ENCODE results near the gene NEURL1.

The NEURL1 gene

DNA sequence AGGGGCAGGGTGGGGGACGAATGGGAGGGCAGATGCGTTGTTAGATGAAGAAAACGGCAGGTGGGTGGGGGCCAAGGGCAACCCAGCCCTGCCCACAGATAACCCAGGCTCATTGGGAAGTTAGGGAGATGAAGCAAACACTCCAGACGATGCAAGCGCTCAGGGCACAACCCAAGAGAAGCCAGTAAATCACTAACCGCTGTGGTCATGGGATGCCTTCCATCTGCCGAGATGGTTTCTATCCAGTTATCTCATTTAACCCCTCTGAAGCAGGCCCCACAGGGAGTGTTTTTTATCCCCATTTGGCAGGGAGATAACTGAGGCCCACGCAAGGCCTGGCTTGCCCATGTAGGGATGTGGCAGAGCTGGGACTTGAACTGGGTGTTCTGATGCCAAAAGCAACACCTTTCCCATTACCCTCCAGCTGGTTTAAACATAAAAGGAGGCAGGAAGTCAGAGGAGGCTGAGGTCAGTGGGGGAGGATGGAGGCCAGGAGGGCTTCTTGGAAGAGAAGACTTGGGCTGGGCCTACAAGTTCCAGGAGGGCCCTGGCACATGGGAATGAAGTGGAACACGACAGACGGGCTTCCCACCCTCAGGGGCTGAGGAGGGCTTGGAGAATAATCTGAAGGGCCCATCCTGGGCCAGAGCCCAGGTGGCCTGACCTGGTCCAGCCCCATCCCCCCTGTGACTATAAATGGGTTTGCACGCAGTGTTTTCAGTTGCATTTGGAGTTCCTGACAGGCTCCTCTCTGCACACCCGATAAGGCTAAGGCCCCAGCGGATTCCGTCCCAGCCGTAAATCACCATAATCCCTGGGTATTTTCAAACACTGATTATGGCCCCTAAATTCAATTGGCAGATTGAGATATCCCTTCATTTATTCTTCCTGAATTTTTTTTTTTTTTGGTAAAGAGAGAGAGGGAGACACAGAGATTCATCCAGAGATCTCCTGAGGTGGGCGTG is 80.9 kb downstream of the NEURL1 start:
- Histone ChIP-seq H3K27ac (ENCODE audit: low read depth, low read length) (no peak overlapping the region), H3K9ac (ENCODE audit: low read length) (no peak overlapping the region), H3K9me3 (ENCODE audit: low read length) (no peaks in the 10 kb centered on the region), H3K4me1 (ENCODE audit: insufficient read depth, low read length) (peaks cover 7% of the 10 kb centered on the region), H3K36me3 (ENCODE audit: insufficient read depth, low read length) (no peaks in the 10 kb centered on the region), H3K4me3 (ENCODE audit: low read depth in 1 of 2, low read length in 2 of 2) (no peak overlapping the region), H3K27me3 (ENCODE audit: control insufficient read depth in 1 of 2, insufficient read depth in 2 of 2, low read length in 2 of 2) (peaks cover 0 to 5% of the 10 kb centered on the region in 2 donors)

DNA sequence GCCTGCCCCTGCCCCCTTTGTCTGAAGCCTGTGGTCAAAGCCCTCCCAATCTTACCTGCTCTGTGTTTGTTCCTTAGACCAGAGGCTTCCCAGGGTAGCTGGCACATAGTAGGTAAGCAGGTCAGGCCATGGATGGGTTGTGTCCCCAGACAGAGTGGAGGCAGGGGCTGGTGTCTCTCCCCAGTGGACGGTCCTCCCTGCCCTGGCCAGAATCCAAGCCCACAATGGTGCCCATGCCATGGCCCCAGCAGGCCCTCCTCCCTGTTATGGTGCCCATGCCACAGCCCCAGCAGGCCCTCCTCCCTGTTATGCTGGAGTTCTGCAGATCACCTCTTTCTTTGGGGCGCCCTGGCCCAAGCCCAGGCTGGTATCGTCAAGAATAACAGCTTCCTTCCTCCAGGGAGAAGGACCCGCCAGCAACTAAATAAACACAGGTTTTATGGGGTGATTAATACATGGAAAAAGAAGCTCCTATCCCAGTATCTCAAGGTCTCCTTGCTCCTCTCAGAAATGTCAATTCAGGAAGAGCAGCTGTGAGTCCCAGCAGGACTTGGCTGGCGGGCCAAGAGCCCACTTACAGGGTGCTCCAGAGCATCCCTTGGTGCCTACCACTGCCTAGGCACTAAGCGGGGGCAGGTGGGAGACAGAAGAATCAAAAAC is 82.0 kb downstream of the NEURL1 start:
- Histone ChIP-seq H3K4me1 (ENCODE audit: insufficient read depth, low read length) (peaks cover 7% of the 10 kb centered on the region), H3K36me3 (ENCODE audit: insufficient read depth, low read length) (no peaks in the 10 kb centered on the region), H3K9me3 (ENCODE audit: low read length) (no peaks in the 10 kb centered on the region), H3K9ac (ENCODE audit: low read length) (no peak overlapping the region), H3K27me3 (ENCODE audit: control insufficient read depth in 1 of 2, insufficient read depth in 2 of 2, low read length in 2 of 2) (peaks cover 0 to 10% of the 10 kb centered on the region in 2 donors), H3K4me3 (ENCODE audit: low read depth in 1 of 2, low read length in 2 of 2) (no peak overlapping the region), H3K27ac (ENCODE audit: low read depth, low read length) (no peak overlapping the region)

DNA sequence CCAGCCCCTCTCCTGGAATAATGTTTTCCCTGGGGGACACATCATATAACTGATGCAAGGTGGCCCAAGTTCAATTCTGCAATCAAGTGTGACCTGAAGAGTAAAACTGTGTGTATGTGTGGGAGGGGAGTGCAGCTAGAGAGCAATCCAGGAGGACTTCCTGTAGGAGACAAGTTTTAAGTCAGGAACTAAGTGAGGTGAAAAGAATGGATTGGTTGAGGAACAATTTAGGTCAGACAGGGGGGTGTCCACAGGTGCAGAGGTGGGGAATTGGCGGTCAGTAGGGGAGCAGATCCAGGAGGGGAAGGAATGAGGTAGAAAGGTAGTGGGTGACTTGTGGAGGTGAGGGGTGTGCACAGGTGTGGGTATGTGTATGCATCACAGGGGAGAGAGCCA is 82.6 kb downstream of the NEURL1 start:
- peaks cover 0 to 14% of the 10 kb centered on the region in 2 donors for H3K27me3 ChIP-seq (ENCODE audit: control insufficient read depth in 1 of 2, insufficient read depth in 2 of 2, low read length in 2 of 2)
- peaks cover 7% of the 10 kb centered on the region for H3K4me1 ChIP-seq (ENCODE audit: insufficient read depth, low read length)
- H3K9me3 ChIP-seq (ENCODE audit: low read length): no peaks in the 10 kb centered on the region
- H3K9ac ChIP-seq (ENCODE audit: low read length): no peak overlapping the region
- H3K4me3 ChIP-seq (ENCODE audit: low read depth in 1 of 2, low read length in 2 of 2): no peak overlapping the region
- H3K36me3 ChIP-seq (ENCODE audit: insufficient read depth, low read length): no peaks in the 10 kb centered on the region
- H3K27ac ChIP-seq (ENCODE audit: low read depth, low read length): no peak overlapping the region

DNA sequence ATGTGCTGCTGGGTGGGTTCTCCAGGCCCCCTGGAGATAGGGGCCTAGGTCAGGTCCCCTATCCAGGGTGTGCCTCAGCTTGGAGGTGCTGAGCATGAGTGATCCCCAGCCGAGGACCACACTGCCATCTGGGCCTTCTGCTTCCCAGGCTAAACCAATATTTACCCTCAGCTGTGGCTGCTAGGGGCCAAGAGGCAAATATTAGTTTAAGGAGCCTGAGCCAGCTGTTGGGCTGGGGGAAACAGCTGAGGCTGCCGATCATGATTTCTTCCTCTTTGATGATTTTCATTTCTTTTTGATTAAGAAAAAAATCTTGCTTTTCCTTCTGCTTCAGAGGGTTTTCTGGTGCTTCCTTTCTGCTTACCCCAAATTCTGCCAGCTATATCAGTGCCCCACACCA is 83.4 kb downstream of the NEURL1 start:
- Histone ChIP-seq H3K27ac (ENCODE audit: low read depth, low read length) (no peak overlapping the region), H3K27me3 (ENCODE audit: control insufficient read depth in 1 of 2, insufficient read depth in 2 of 2, low read length in 2 of 2) (peaks cover 0 to 14% of the 10 kb centered on the region in 2 donors), H3K4me3 (ENCODE audit: low read depth in 1 of 2, low read length in 2 of 2) (no peak overlapping the region), H3K4me1 (ENCODE audit: insufficient read depth, low read length) (peaks cover 7% of the 10 kb centered on the region), H3K9ac (ENCODE audit: low read length) (no peak overlapping the region), H3K9me3 (ENCODE audit: low read length) (no peaks in the 10 kb centered on the region), H3K36me3 (ENCODE audit: insufficient read depth, low read length) (no peaks in the 10 kb centered on the region)

DNA sequence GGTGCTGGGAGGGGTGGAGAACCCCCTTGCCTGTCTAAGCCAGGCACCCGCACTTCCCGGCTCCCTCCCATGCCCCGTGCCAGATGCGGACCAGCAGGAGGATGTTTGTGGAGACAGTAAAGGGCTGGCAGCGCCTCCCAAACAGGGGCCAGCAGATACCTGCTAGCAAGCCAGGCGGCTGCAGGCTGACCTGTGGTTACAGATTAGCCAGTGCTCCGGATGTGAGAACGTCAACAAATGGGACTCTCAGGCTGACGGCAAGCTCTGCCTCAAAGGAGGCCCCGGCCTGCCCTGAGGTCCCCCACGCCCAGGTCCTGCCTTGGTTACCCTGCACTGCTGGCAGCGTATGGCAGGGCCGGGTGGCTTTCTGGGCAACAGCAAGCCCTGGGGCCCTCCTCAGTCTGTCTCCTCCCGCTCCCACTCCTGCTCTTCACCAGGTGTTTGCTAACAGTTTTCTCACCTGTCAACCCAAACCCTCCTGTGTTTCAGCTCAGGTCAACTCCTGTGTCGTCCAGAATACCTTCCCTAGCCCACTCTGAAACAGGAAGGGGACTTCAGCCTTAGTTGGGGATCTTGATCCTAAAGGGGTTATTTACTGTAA is 85.4 kb downstream of the NEURL1 start:
- Histone ChIP-seq H3K9ac (ENCODE audit: low read length) (no peak overlapping the region), H3K36me3 (ENCODE audit: insufficient read depth, low read length) (no peaks in the 10 kb centered on the region), H3K27me3 (ENCODE audit: control insufficient read depth in 1 of 2, insufficient read depth in 2 of 2, low read length in 2 of 2) (peaks cover 0 to 9% of the 10 kb centered on the region in 2 donors), H3K4me1 (ENCODE audit: insufficient read depth, low read length) (peaks cover 7% of the 10 kb centered on the region), H3K4me3 (ENCODE audit: low read depth in 1 of 2, low read length in 2 of 2) (no peak overlapping the region), H3K9me3 (ENCODE audit: low read length) (no peaks in the 10 kb centered on the region), H3K27ac (ENCODE audit: low read depth, low read length) (no peak overlapping the region)

DNA sequence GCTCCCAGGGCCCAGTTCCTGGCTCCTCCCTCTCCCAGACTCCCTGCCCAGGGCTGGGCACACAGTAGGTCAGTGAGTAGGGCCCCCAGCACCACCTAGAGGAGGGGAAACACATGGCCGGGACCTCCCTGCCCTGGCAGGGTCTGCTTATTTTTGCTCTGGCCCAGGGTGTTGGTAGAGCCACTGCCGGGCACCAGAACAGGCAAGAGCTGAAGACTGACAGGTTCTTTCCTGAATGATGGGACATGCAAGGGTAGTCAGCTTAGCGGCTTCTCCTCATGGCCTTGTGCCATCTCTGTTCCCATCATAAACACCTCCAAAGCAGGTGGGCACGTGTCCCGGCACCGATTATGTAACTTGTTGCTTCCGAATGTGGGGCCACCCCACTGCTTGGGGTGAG is 86.5 kb downstream of the NEURL1 start:
- H3K9me3 ChIP-seq (ENCODE audit: low read length): no peaks in the 10 kb centered on the region
- peaks cover 7% of the 10 kb centered on the region for H3K4me1 ChIP-seq (ENCODE audit: insufficient read depth, low read length)
- no peak overlapping the region for H3K27ac ChIP-seq (ENCODE audit: low read depth, low read length)
- H3K9ac ChIP-seq (ENCODE audit: low read length): no peak overlapping the region
- peaks cover 0 to 18% of the 10 kb centered on the region in 2 donors for H3K27me3 ChIP-seq (ENCODE audit: control insufficient read depth in 1 of 2, insufficient read depth in 2 of 2, low read length in 2 of 2)
- H3K4me3 ChIP-seq (ENCODE audit: low read depth in 1 of 2, low read length in 2 of 2): no peak overlapping the region
- no peaks in the 10 kb centered on the region for H3K36me3 ChIP-seq (ENCODE audit: insufficient read depth, low read length)

DNA sequence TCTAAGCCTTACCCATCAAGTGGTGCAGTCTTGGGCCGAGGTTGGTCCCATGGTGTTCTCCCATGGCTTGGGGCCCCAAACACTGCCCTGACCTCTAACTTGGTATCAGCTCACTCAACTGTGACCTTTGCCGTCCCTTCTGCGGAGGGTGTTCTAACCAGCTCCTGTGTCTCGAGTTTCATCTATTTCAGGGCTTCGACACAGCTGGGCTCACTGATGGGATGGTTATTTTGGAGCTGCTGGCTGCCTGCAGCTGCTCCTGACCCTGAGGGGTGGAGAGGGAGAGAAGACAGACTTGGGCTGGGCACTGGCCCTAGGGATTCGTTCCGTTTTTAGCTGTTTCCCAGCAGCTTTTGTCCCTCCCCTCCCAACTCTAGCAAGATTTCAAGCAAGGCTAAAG is 86.9 kb downstream of the NEURL1 start:
- no peaks in the 10 kb centered on the region for H3K36me3 ChIP-seq (ENCODE audit: insufficient read depth, low read length)
- H3K9ac ChIP-seq (ENCODE audit: low read length): no peak overlapping the region
- H3K27ac ChIP-seq (ENCODE audit: low read depth, low read length): no peak overlapping the region
- peaks cover 0 to 20% of the 10 kb centered on the region in 2 donors for H3K27me3 ChIP-seq (ENCODE audit: control insufficient read depth in 1 of 2, insufficient read depth in 2 of 2, low read length in 2 of 2)
- peaks cover 5% of the 10 kb centered on the region for H3K4me1 ChIP-seq (ENCODE audit: insufficient read depth, low read length)
- no peak overlapping the region for H3K4me3 ChIP-seq (ENCODE audit: low read depth in 1 of 2, low read length in 2 of 2)
- no peaks in the 10 kb centered on the region for H3K9me3 ChIP-seq (ENCODE audit: low read length)

DNA sequence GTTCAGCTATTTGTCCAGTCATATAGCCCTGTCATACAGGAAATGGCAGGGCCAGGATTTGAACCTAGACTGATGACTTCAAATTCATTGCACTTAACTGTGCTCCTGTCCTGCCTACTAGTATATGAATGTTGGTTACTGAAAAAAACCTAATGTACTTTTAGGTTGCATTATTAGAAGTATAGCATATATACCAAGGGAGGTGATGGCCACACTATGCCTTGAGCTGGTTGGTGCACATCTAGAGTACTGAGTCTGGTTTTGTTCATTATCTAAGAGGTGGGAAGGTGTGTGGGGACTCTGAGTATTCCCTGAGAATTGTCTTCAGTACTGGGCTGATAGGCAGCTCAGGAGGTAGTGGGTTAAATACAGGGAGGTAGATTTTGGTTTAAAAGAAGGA is 88.0 kb downstream of the NEURL1 start:
- no peak overlapping the region for H3K4me3 ChIP-seq (ENCODE audit: low read depth in 1 of 2, low read length in 2 of 2)
- H3K27me3 ChIP-seq (ENCODE audit: control insufficient read depth in 1 of 2, insufficient read depth in 2 of 2, low read length in 2 of 2): peaks cover 0 to 20% of the 10 kb centered on the region in 2 donors
- H3K36me3 ChIP-seq (ENCODE audit: insufficient read depth, low read length): no peaks in the 10 kb centered on the region
- H3K9ac ChIP-seq (ENCODE audit: low read length): no peak overlapping the region
- H3K27ac ChIP-seq (ENCODE audit: low read depth, low read length): no peak overlapping the region
- no peaks in the 10 kb centered on the region for H3K4me1 ChIP-seq (ENCODE audit: insufficient read depth, low read length)
- H3K9me3 ChIP-seq (ENCODE audit: low read length): no peaks in the 10 kb centered on the region

DNA sequence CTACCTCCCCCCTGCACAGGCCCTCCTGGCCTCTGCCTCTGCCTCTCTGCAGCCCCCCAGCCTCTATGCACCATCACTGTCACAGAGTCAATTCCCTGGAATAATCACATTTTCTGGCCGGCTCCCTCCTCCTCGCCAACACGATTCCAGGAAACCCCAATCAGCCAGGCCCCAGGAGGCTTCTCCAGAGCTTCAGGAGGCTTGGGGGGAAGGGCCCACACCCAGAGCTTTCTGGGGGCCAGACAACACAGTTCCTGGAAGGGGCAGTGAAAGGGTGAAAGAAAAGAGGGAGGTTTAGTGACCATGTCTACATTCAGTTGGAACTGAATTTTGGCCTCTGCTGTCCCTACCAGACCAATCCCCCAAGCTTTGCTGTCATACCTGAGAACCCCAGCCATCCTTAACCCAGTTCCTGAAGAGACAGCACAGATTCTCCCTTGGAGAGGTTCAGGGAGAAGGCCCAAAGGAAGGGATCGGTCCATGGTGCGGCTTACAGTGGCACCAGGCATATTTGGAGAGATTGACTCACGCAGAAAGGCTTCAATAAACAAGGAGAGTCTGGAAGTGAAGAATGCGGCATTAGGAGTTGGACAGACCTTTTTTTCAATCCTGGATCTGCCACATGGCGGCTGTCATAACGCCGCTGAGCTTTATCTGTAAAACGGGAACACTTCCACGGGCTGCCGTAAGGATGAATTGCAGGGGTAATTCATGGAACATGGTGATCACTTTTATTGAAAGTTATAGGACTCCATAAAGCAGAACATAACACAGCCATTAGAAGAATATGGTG is 89.0 kb downstream of the NEURL1 start:
- no peak overlapping the region for H3K27ac ChIP-seq (ENCODE audit: low read depth, low read length)
- peaks cover 0 to 20% of the 10 kb centered on the region in 2 donors for H3K27me3 ChIP-seq (ENCODE audit: control insufficient read depth in 1 of 2, insufficient read depth in 2 of 2, low read length in 2 of 2)
- H3K4me3 ChIP-seq (ENCODE audit: low read depth in 1 of 2, low read length in 2 of 2): no peak overlapping the region
- H3K36me3 ChIP-seq (ENCODE audit: insufficient read depth, low read length): no peaks in the 10 kb centered on the region
- H3K9me3 ChIP-seq (ENCODE audit: low read length): no peaks in the 10 kb centered on the region
- no peaks in the 10 kb centered on the region for H3K4me1 ChIP-seq (ENCODE audit: insufficient read depth, low read length)
- H3K9ac ChIP-seq (ENCODE audit: low read length): no peak overlapping the region

DNA sequence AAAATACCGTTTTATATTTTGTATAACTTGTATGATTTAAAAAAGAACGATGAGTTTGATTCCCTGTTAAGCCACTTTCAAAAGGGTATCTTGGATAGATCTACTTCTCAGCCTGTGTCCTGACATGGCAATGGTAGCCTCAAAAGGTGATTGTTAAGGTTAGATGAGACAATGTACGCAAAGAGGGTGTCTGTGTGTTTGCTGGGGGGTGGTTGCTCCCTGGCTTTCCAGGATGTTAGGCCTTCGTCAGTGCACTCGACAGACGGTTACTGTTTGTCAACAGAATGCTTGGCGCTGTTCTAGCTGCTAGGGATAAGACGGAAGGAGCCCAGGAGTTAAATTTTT is 90.3 kb downstream of the NEURL1 start:
- Histone ChIP-seq H3K27me3 (ENCODE audit: control insufficient read depth in 1 of 2, insufficient read depth in 2 of 2, low read length in 2 of 2) (peaks cover 0 to 20% of the 10 kb centered on the region in 2 donors), H3K9me3 (ENCODE audit: low read length) (no peaks in the 10 kb centered on the region), H3K4me3 (ENCODE audit: low read depth in 1 of 2, low read length in 2 of 2) (no peak overlapping the region), H3K36me3 (ENCODE audit: insufficient read depth, low read length) (no peaks in the 10 kb centered on the region), H3K27ac (ENCODE audit: low read depth, low read length) (no peak overlapping the region), H3K4me1 (ENCODE audit: insufficient read depth, low read length) (no peaks in the 10 kb centered on the region), H3K9ac (ENCODE audit: low read length) (no peak overlapping the region)

Data from muscle layer of colon (tissue), 2 donors.